ENCODE measurements around the gene RTN4R.
"Not testable (repeated sequence)": the region's sequence is repeated elsewhere in the genome, so short reads cannot be mapped to it uniquely, and the experiment has no call there.

Gene RTN4R

GRCh38 chr22:20268279-20269012, at the start of gene RTN4R:
Gene RTN4R, minus strand, starts transcription at chr22:20268318. Its CDS starts 226 bp downstream, at chr22:20268092.
- peak in 1 of 2 experiments; percentile 52 for DNase-seq (ENCODE audit: low read depth in 2 of 2)

GRCh38 chr22:20317402-20318042, 49.4 kb upstream of the RTN4R start:
- peak in 1 of 2 experiments; percentile 14 for DNase-seq (ENCODE audit: low read depth in 2 of 2)

- DNase-seq (ENCODE audit: low read depth in 2 of 2) = no peak
Measured at GRCh38 chr22:20316844-20317401, 48.8 kb upstream of the RTN4R start.

GRCh38 chr22:20316217-20316843, 48.2 kb upstream of the RTN4R start:
- no peak for DNase-seq (ENCODE audit: low read depth in 2 of 2)

DNA sequence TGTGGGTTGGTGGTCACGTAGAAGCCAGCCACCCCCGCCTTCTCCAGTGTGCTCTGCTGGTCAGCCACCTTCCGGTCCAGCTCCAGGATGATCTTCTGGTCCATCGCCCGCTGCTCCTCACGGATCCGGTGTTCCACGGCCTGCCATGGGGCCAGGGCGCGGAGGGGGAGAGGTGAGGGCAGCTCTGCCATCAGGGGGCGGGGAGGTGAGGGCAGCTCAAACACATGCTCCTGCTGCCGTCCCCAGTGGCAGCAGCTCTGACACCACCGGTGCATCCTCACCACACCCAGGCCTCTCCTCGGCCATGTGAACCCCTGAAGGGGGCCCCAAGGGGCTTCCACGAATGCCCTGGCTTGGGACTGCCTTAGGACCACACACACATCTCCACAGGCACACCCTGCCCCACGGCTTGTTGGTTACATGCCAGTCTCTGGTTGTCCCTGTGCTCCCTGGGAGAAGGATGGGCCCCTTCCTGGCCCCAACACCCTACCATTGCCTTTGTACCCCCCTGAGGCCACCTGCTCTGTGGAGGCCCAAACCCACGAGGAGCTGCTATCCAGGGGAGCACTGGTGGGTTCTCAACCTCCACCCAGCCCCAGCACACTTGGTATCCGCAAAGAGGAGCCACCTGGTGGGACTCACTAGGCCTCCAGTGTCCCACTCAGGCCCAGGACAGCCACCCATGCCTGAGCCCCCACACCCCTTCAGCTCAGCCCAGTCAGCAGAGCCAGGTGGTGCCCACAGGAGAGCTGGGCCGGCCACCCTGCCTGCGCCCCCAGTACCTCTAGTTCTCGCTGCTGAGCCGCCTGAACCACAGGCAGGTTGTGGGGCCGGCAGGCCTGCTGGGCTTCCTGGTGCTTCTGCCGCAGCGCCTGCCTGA, 47.5 kb upstream of the RTN4R start:
- DNase-seq (ENCODE audit: low read depth in 2 of 2) = no peak

GRCh38 chr22:20314741-20315336, 46.7 kb upstream of the RTN4R start:
- not testable (repeated sequence) for DNase-seq (ENCODE audit: low read depth in 2 of 2)

GRCh38 chr22:20314206-20314605, 46.1 kb upstream of the RTN4R start:
- not testable (repeated sequence) for DNase-seq (ENCODE audit: low read depth in 2 of 2)

DNA sequence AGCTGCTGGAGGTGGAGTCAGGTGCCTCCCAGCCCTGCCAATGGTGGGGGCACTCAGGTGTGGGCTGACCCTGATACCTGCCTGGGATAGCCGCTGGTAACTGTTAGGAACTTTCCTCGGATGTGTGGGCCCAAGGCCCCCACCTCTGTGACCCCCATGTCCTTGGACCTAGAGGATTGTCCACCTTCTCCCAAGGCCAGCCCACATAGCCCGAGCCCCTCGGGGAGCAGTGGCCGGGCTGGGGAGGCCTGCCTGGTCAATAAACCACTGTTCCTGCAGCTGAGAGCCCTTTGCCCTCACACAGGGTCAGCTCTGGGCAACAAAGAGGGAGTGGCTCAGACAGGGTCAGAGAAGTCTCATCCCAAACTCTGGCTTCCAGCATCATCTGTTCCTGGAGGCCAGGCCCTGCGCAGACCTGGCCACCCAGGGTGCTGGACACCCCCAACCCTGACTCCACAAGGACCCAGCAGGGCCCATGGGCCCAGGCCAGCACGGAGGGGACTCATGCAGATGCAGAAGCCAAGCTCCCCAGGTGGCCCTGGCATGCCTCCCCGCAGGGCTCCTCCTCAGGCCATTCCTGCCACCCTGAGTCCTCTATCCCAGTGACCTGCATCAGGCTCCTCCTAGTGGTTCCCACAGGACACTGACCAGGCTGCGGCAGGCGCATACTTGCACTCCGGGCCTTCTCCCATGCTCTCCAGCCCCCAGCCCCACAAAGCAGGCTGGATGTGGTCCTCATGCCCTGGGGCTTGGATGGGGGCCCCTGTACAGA, 45.4 kb upstream of the RTN4R start:
- not testable (repeated sequence) for DNase-seq (ENCODE audit: low read depth in 2 of 2)

GRCh38 chr22:20312396-20313191, 44.5 kb upstream of the RTN4R start:
- no peak for DNase-seq (ENCODE audit: low read depth in 2 of 2)

DNA sequence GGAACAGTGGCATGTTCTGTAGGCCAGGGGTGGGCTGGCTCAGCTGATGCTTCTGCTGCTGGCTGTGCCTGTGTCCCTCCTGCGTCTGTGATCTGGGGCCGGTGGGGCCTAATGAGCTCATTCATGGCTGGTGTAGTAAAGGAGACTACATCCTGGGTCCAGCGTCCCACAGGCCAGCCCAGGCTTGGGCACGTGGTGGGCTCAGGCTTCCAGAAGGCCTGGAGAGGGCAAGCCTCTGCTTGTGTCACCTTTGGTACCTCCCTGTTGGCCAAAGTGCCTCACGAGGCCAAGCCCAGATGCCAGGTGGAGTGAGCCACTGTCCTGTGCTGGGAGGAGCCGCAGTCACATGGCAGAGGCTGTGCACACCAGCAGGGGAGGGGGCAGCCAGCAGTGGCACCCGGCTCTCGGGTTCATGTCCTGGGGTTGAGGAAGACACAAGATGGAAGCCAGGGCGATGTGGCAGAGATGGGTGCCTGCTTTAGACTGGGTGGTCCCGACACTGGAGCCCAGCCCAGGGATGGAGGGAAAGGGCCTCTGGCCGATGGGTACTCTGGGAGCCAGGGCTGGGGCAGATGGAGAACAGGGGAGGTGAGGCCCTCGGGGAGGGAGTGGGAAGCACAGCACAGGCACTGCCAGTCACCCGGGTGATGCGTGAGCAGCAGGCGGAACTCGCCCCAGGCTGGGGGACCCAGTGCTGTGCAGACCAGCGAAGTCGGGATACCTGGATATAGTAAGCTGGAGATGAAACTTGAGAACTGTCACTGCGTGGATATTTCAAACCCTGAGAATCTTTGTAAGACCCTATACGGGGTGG, 43.3 kb upstream of the RTN4R start:
- DNase-seq (ENCODE audit: low read depth in 2 of 2) = not testable (repeated sequence)

- DNase-seq (ENCODE audit: low read depth in 2 of 2) = not testable (repeated sequence)
Measured at GRCh38 chr22:20310773-20311172, 42.7 kb upstream of the RTN4R start.

- not testable (repeated sequence) for DNase-seq (ENCODE audit: low read depth in 2 of 2)
Measured at GRCh38 chr22:20310180-20310579, 42.1 kb upstream of the RTN4R start.

DNA sequence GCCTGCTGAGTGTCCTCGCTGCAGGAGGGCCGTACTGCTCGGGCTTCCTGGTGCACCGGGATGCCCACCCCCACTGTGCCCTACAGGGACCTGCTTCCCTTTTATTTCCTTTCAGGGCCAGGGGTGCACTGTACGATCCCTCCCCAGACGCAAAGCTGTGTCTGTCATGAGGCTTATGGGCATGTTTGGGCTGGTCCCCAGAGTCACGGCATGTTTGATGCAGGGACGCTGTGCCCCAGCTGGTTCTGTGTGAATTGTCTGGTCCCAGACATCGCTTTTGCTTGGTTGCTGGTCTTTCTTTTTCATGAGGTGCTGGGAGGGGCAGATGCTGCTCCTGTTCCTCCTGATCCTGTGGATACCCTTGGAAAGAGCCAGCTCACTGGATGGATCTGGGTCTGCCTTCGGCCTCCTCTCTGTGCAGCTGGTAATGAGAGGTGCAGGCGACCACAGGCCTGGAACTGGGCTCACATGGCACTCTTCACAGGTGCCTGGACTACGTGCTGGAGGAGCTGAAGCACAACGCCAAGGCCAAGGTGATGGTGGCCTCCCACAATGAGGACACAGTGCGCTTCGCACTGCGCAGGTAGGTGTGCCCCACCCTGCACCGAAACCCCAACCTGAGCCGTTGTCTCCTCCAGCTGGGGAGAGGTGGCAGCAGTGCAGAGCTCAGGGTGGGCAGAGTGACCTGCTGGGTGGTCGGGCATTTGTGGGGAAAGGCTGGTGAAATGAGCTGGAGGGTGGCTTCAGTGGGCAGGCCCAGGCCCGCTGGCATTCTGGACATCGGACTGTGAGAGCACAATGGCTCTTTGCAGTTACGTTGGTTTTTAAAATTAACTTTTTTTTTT, 40.9 kb upstream of the RTN4R start:
- DNase-seq (ENCODE audit: low read depth in 2 of 2) = not testable (repeated sequence)

DNA sequence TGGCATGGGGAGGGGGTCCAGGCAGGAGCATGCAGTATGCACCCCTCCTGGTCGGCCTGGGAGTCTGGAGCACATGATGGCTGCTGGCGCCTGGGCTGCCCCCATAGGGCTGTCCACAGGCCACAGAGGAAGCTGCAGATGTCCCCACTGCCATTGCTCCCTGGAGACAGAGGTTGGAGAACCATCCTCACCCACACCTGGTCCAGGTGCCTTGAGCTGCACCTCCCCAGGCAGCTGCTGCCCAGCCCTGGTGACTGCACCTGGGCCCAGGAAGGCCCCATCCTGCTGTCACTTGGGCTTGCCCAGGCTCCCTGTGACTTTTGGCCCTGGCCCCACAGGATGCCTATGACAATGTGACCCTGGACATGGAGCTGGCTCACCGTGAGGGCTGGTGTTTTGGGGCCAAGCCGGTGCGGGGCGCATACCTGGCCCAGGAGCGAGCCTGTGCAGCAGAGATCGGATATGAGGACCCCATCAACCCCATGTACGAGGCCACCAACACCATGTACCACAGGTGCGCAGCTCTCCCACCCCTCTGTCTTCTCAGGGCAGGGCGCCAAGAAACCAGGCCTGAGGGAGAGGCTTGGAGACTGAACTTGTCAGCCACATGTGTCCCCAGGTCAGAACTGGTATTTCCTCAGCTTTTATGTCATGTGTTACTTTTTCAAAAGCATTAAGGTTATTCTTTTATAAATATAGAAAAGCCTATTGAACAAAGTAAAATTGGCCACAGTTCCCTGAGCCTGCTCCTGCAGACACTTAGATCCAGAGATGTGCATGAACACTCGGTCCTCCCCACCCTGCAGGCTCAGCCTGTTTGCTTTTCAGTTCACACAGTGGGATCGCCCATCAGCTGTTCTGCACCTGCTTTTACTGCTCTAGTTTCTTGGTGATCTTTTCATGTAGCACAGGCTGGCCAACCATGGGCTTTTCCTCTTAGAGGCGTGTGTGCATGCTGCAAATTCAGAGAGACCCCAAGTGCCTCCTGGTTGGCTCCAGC, 39.6 kb upstream of the RTN4R start:
- DNase-seq (ENCODE audit: low read depth in 2 of 2) = not testable (repeated sequence)

GRCh38 chr22:20306646-20307447, 38.7 kb upstream of the RTN4R start:
- DNase-seq (ENCODE audit: low read depth in 2 of 2) = not testable (repeated sequence)
